GM18517 (cell line): ENCODE data around the gene USP49.

Source experiments
- ATAC-seq: cut with Tn5 transposase; IDR thresholded peaks from one replicate; pipeline ENCODE4 v1.9.1; 2021; ENCODE audit warnings: mild to moderate bottlenecking, moderate library complexity; ENCODE audit not compliant: unreplicated experiment

USP49 gene

GRCh38 chr6:41931792-41932191 lies 36.6 kb upstream of the USP49 start:
- ATAC-seq: no peak

- ATAC-seq: no peak
Measured at GRCh38 chr6:41929924-41930323, 34.7 kb upstream of the USP49 start.

DNA sequence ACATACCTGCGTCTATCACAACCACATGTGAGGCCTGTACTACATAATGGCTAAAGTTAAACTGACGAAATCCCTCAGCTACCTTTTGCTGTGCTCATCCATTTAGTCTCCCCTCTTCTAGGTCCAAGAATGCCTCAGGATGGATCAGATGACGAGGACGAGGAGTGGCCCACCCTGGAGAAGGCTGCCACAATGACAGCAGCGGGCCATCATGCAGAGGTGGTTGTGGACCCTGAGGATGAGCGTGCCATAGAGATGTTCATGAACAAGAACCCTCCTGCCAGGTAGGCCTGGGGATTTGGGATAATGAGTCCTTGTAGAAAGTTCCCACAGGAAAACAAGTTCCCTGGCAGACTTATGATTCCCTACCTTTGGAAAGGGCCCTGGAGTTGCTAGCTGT lies 32.1 kb upstream of the USP49 start:
- no peak for ATAC-seq

- ATAC-seq: no peak
Measured at GRCh38 chr6:41922154-41922553, 27.0 kb upstream of the USP49 start.

GRCh38 chr6:41921712-41921998 lies 26.5 kb upstream of the USP49 start:
- no peak for ATAC-seq

GRCh38 chr6:41920921-41921711 lies 25.9 kb upstream of the USP49 start, which contains the start of the genes BYSL and MED20:
Gene BYSL (plus strand): TSS chr6:41921499. CDS start chr6:41921563, 64 bp downstream.
Gene MED20 (minus strand): TSS chr6:41921139. CDS start chr6:41921018, 121 bp downstream.
- peak; percentile 89 for ATAC-seq

DNA sequence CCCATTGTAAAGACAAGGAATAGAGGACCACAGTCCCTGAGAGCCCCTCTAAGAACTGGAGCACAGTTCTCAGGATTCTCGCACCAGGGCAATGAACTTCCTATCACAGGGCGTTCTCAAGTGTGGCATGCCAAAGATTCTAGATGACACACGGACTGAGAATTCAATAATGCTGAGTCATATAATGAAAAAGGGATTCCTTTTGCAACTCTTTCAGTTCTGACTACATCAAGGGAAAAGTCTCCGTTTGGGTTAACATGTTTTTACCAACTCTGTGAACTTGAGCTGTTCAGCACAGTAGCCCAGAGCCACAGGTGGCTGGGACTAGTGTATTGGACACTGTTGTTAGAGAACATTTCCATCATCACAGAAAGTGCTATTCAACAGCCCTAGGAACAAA lies 22.4 kb upstream of the USP49 start:
- ATAC-seq: no peak

DNA sequence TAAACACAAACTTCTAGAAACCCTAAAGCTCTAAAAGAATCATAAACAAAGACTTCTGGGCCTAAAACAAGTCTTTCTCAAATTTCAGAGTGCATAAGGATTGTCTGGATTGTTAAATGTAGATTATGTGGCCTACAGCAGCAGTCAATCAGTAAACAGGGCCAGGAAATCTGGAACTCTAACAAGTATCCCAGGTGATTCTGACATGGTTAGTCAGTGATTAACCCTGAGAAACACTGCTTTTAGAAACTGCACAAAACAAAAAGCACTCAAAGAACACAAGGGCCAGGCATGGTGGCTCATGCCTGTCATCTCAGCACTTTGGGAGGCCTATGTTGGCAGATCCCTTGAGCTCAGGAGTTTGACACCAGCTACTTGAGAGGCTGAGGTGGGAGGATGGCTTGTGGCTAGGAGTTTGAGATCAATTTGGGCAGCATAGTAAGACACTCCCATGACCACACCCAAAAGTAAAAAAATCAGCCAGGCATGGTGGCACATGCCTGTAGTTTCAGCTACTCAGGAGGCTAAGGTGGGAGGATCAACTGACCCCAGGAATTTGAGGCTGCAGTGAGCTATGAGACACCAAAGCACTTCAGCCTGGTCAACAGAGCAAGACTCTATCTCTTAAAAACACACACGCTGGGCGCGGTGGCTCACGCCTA lies 19.8 kb upstream of the USP49 start:
- ATAC-seq: no peak

DNA sequence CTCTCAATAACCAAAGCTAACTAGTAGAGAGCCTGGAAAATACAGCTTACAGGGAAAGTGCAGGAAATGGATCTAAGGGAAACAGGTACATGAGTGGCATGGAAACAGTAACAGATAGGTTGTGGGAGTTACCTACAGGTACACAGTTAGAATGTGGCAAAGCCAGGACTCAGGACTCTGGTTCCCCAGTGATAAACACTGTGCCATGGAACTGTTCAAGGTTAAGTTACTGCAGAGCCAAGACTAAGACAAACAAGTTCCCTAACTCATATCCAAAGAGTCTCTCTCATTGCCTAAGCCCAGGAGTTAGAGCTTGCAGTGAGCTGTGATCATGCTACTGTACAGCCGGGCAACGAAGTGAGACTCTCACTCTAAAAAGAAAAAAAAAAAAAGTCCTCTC lies 19.2 kb upstream of the USP49 start:
- no peak for ATAC-seq

GRCh38 chr6:41909727-41910126 lies 14.6 kb upstream of the USP49 start:
- ATAC-seq: no peak

- ATAC-seq: no peak
Measured at GRCh38 chr6:41901882-41902519, 6.8 kb upstream of the USP49 start.

- no peak for ATAC-seq
Measured at GRCh38 chr6:41900861-41901260, 5.7 kb upstream of the USP49 start.

- ATAC-seq: no peak
Measured at GRCh38 chr6:41896281-41896680, 1.1 kb upstream of the USP49 start.

GRCh38 chr6:41894366-41895299 lies 542 bp downstream of the USP49 start:
- no peak for ATAC-seq

GRCh38 chr6:41892921-41893564 lies 2.1 kb downstream of the USP49 start:
- no peak for ATAC-seq

DNA sequence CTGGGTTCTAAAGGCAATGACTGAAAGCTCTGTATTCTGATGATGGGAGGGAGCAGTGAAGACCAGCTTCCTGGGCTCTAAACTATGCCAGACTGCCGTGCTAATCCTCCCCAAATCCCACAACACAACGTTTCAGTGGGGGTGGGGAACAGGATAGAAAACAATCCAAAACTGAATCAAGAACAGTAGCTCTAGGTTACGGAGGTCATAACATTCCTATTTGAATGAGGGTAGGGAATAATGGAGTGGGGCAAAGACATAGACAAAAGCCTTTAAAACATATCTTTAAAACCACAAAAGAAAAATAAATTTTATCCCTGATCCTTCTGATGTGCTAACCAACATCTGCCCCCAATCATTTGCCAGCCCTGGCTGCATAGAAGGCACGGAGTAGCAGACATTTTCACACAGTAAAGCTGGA lies 7.8 kb downstream of the USP49 start:
- ATAC-seq: no peak

GRCh38 chr6:41885930-41886329 lies 9.2 kb downstream of the USP49 start:
- ATAC-seq: no peak

GRCh38 chr6:41884957-41885356 lies 10.2 kb downstream of the USP49 start:
- ATAC-seq: no peak

- no peak for ATAC-seq
Measured at GRCh38 chr6:41881506-41881905, 13.7 kb downstream of the USP49 start.

GRCh38 chr6:41878961-41879405 lies 16.2 kb downstream of the USP49 start:
- ATAC-seq: no peak
